Activated T-helper 17 cell treated with anti-CD3 and anti-CD28 coated beads, Interleukin-2, amount 50 U/mL, for 72 hours (primary cell): ENCODE data around the gene THRB. TPM values are rescaled to one million over a fixed set of nuclear protein-coding genes. Genes with fewer than 3 reads are reported as not detected.
A peak's percentile ranks its signal among the peaks of the same experiment; 100 is the strongest.

ENCODE experiments used
- ATAC-seq: fragments of 150-1000 bp; cut with Tn5 transposase; replicated peaks from 2 replicates; pipeline ENCODE4 v1.10.0; 2021; ENCODE audit warnings: mild to moderate bottlenecking, moderate library complexity
- H3K27ac Mint-ChIP-seq: one replicate; pipeline ENCODE4 v1.8.0; 2022; ENCODE audit warnings: mixed read lengths
- H3K27me3 Mint-ChIP-seq: one replicate; pipeline ENCODE4 v1.8.0; 2022; ENCODE audit warnings: mixed read lengths
- H3K36me3 Mint-ChIP-seq: one replicate; pipeline ENCODE4 v1.8.0; 2022; ENCODE audit warnings: low read depth, mild to moderate bottlenecking, mixed read lengths
- H3K4me1 Mint-ChIP-seq: one replicate; pipeline ENCODE4 v1.8.0; 2022; ENCODE audit warnings: mixed read lengths
- H3K4me3 Mint-ChIP-seq: one replicate; pipeline ENCODE4 v1.8.0; 2022; ENCODE audit warnings: mild to moderate bottlenecking, mixed read lengths
- H3K9me3 Mint-ChIP-seq: one replicate; pipeline ENCODE4 v1.8.0; 2022; ENCODE audit warnings: mixed read lengths
- total RNA-seq, 2 donors: library from RNA; stranded (reverse); gene quantifications; one replicate each; pipeline ENCODE4 v1.2.3, GENCODE V29; 2022

THRB gene
- total RNA-seq, 2 donors from 2014 or later, result not detected

- H3K27ac Mint-ChIP-seq, result no peak overlapping the region
- no peak overlapping the region for H3K4me3 Mint-ChIP-seq
- ATAC-seq, result no peak
- no peaks in the 10 kb centered on the region for H3K27me3 Mint-ChIP-seq
- H3K36me3 Mint-ChIP-seq, result no peaks in the 10 kb centered on the region
- no peaks in the 10 kb centered on the region for H3K9me3 Mint-ChIP-seq
- no peaks in the 10 kb centered on the region for H3K4me1 Mint-ChIP-seq
Measured at GRCh38 chr3:24168977-24169376, 325.7 kb downstream of the THRB start.

GRCh38 chr3:24167429-24167828, 327.2 kb downstream of the THRB start:
- no peaks in the 10 kb centered on the region for H3K27me3 Mint-ChIP-seq
- no peak overlapping the region for H3K4me3 Mint-ChIP-seq
- no peak overlapping the region for H3K27ac Mint-ChIP-seq

GRCh38 chr3:24166515-24166914, 328.1 kb downstream of the THRB start:
- H3K4me1 Mint-ChIP-seq, result no peaks in the 10 kb centered on the region
- no peaks in the 10 kb centered on the region for H3K36me3 Mint-ChIP-seq
- no peak overlapping the region for H3K27ac Mint-ChIP-seq
- H3K4me3 Mint-ChIP-seq, result no peak overlapping the region
- no peak for ATAC-seq
- no peaks in the 10 kb centered on the region for H3K27me3 Mint-ChIP-seq
- no peaks in the 10 kb centered on the region for H3K9me3 Mint-ChIP-seq

More at GRCh38 chr3:24167429-24167828, 327.2 kb downstream of the THRB start:
- no peaks in the 10 kb centered on the region for H3K36me3 Mint-ChIP-seq
- H3K4me1 Mint-ChIP-seq, result no peaks in the 10 kb centered on the region
- no peaks in the 10 kb centered on the region for H3K9me3 Mint-ChIP-seq
- no peak for ATAC-seq

- Mint-ChIP-seq H3K9me3 (no peaks in the 10 kb centered on the region), H3K27me3 (no peaks in the 10 kb centered on the region), H3K4me3 (no peak overlapping the region), H3K27ac (no peak overlapping the region), H3K4me1 (no peaks in the 10 kb centered on the region), H3K36me3 (no peaks in the 10 kb centered on the region)
- no peak for ATAC-seq
Measured at GRCh38 chr3:24165603-24165982, 329.1 kb downstream of the THRB start.

GRCh38 chr3:24164967-24165602, 329.6 kb downstream of the THRB start:
- Mint-ChIP-seq H3K9me3 (no peaks in the 10 kb centered on the region), H3K36me3 (no peaks in the 10 kb centered on the region), H3K27me3 (peaks cover 2% of the 10 kb centered on the region), H3K4me3 (no peak overlapping the region), H3K27ac (no peak overlapping the region), H3K4me1 (no peaks in the 10 kb centered on the region)
- no peak for ATAC-seq

- Mint-ChIP-seq H3K4me1 (no peaks in the 10 kb centered on the region), H3K9me3 (no peaks in the 10 kb centered on the region), H3K27me3 (peaks cover 13% of the 10 kb centered on the region), H3K27ac (no peak overlapping the region), H3K36me3 (no peaks in the 10 kb centered on the region), H3K4me3 (no peak overlapping the region)
- ATAC-seq, result no peak
Measured at GRCh38 chr3:24162929-24163328, 331.7 kb downstream of the THRB start.

GRCh38 chr3:24161841-24162240, 332.8 kb downstream of the THRB start:
- H3K9me3 Mint-ChIP-seq, result no peaks in the 10 kb centered on the region
- H3K4me1 Mint-ChIP-seq, result no peaks in the 10 kb centered on the region
- H3K4me3 Mint-ChIP-seq, result no peak overlapping the region
- H3K27ac Mint-ChIP-seq, result no peak overlapping the region
- no peaks in the 10 kb centered on the region for H3K36me3 Mint-ChIP-seq
- H3K27me3 Mint-ChIP-seq, result peaks cover 13% of the 10 kb centered on the region
- no peak for ATAC-seq

GRCh38 chr3:24160424-24161095, 334.1 kb downstream of the THRB start:
- Mint-ChIP-seq H3K27ac (no peak overlapping the region), H3K4me1 (no peaks in the 10 kb centered on the region), H3K9me3 (no peaks in the 10 kb centered on the region), H3K27me3 (peaks cover 14% of the 10 kb centered on the region), H3K4me3 (no peak overlapping the region), H3K36me3 (no peaks in the 10 kb centered on the region)
- no peak for ATAC-seq

- ATAC-seq, result no peak
- Mint-ChIP-seq H3K9me3 (no peaks in the 10 kb centered on the region), H3K4me3 (no peak overlapping the region), H3K36me3 (no peaks in the 10 kb centered on the region), H3K27ac (no peak overlapping the region), H3K27me3 (peaks cover 17% of the 10 kb centered on the region), H3K4me1 (peaks cover 6% of the 10 kb centered on the region)
Measured at GRCh38 chr3:24158761-24159454, 335.7 kb downstream of the THRB start.

- peaks cover 17% of the 10 kb centered on the region for H3K27me3 Mint-ChIP-seq
- H3K9me3 Mint-ChIP-seq, result no peaks in the 10 kb centered on the region
- H3K4me3 Mint-ChIP-seq, result no peak overlapping the region
- H3K4me1 Mint-ChIP-seq, result peaks cover 6% of the 10 kb centered on the region
- H3K27ac Mint-ChIP-seq, result no peak overlapping the region
- no peaks in the 10 kb centered on the region for H3K36me3 Mint-ChIP-seq
- ATAC-seq, result no peak
Measured at GRCh38 chr3:24157106-24157505, 337.5 kb downstream of the THRB start.

GRCh38 chr3:24156466-24156865, 338.2 kb downstream of the THRB start:
- H3K4me3 Mint-ChIP-seq, result no peak overlapping the region
- no peak overlapping the region for H3K27ac Mint-ChIP-seq
- no peaks in the 10 kb centered on the region for H3K36me3 Mint-ChIP-seq
- peak; percentile 65 for ATAC-seq
- H3K27me3 Mint-ChIP-seq, result peaks cover 17% of the 10 kb centered on the region
- H3K9me3 Mint-ChIP-seq, result no peaks in the 10 kb centered on the region
- H3K4me1 Mint-ChIP-seq, result peaks cover 6% of the 10 kb centered on the region

GRCh38 chr3:24155276-24155675, 339.4 kb downstream of the THRB start:
- no peak overlapping the region for H3K4me3 Mint-ChIP-seq
- no peak for ATAC-seq
- no peaks in the 10 kb centered on the region for H3K9me3 Mint-ChIP-seq
- no peaks in the 10 kb centered on the region for H3K36me3 Mint-ChIP-seq
- no peak overlapping the region for H3K27ac Mint-ChIP-seq
- peaks cover 16% of the 10 kb centered on the region for H3K27me3 Mint-ChIP-seq
- H3K4me1 Mint-ChIP-seq, result peaks cover 6% of the 10 kb centered on the region

GRCh38 chr3:24154781-24155180, 339.9 kb downstream of the THRB start:
- Mint-ChIP-seq H3K4me3 (peak overlapping the region; percentile 17), H3K27me3 (peaks cover 11% of the 10 kb centered on the region), H3K36me3 (no peaks in the 10 kb centered on the region), H3K27ac (peak overlapping the region; percentile 28), H3K4me1 (peaks cover 6% of the 10 kb centered on the region), H3K9me3 (no peaks in the 10 kb centered on the region)
- peak; percentile 25 for ATAC-seq

GRCh38 chr3:24154013-24154695, 340.5 kb downstream of the THRB start:
- H3K4me1 Mint-ChIP-seq, result peaks cover 6% of the 10 kb centered on the region
- ATAC-seq, result peak; percentile 83
- H3K9me3 Mint-ChIP-seq, result no peaks in the 10 kb centered on the region
- H3K27me3 Mint-ChIP-seq, result peaks cover 9% of the 10 kb centered on the region
- peak overlapping the region; percentile 17 for H3K4me3 Mint-ChIP-seq
- peak overlapping the region; percentile 28 for H3K27ac Mint-ChIP-seq
- no peaks in the 10 kb centered on the region for H3K36me3 Mint-ChIP-seq
